HepG2 (cell line): ENCODE measurements around the gene ZNF813. TPM values are rescaled to one million over a fixed set of nuclear protein-coding genes. Genes with fewer than 3 reads are reported as not detected.

Experiments
- ATAC-seq: fragments of 200-7000 bp; cut with Tn5 transposase; 3 replicates; pipeline ENCODE4 v1.9.1; 2020; ENCODE audit warnings: mild to moderate bottlenecking, moderate library complexity
- BruUV-seq: library from RNA; stranded (reverse); fragments of 400-500 nt; replicated peaks from 2 replicates; lab custom pipeline; 2021; lab: Mats Ljungman, UMichigan
- CTCF ChIA-PET: fragments of 300-600 bp; formaldehyde crosslinking; extraction: SDS; loops from one replicate; lab custom pipeline; 2021; ENCODE audit warnings: low total read pairs, inconsistent platforms, low intra/inter-chr PET ratio; lab: Yijun Ruan, JAX
- POLR2A ChIA-PET: fragments of 350-600 bp; sonication (Branson Sonifier 250); formaldehyde crosslinking; loops from one replicate; lab custom pipeline; 2020; ENCODE audit warnings: antibody characterized with exemption, inconsistent platforms; lab: Yijun Ruan, JAX
- DNase-seq: peaks from one replicate; pipeline ENCODE4 v3.0.0-alpha.2; 2015; ENCODE audit warnings: low spot score
- FAIRE-seq: peaks from 3 replicates; lab custom pipeline; 2011; peaks lifted over from hg19 to GRCh38; lab: Jason Lieb, UNC
- H2AFZ ChIP-seq: one replicate; pipeline ENCODE4 v1.6.1; 2011; ENCODE audit warnings: low read length, inconsistent platforms
- H3K27ac ChIP-seq: fragments of 300-600 bp; 3 replicates; pipeline ENCODE4 v1.8.0; 2011; ENCODE audit warnings: mixed run types, mild to moderate bottlenecking, mixed read lengths, low read length, inconsistent platforms; ENCODE audit not compliant: insufficient read depth; ENCODE audit errors: extremely low read length
- H3K27me3 ChIP-seq, 2 experiments: fragments of 200-600 bp in 1 of 2; 2 replicates in 1 of 2; 3 replicates in 1 of 2; pipeline versions ENCODE4 v1.6.0 to v1.8.0; 2011; ENCODE audit warnings: low read length in 2 of 2, mild to moderate bottlenecking in 2 of 2, moderate library complexity in 2 of 2, inconsistent platforms in 1 of 2; ENCODE audit not compliant: insufficient read depth in 2 of 2, control insufficient read depth in 1 of 2
- H3K36me3 ChIP-seq, 2 experiments: fragments of 200-600 bp in 1 of 2; replicated peaks in 1 of 2; 2 replicates in 1 of 2; 3 replicates in 1 of 2; pipeline versions ENCODE4 v1.5.1 to v1.8.0; 2011; ENCODE audit warnings: low read length in 2 of 2, inconsistent platforms in 1 of 2; ENCODE audit not compliant: insufficient read depth in 2 of 2, control insufficient read depth in 1 of 2
- H3K4me1 ChIP-seq: 2 replicates; pipeline ENCODE4 v1.5.1; 2012; ENCODE audit warnings: low read length, inconsistent platforms; ENCODE audit not compliant: insufficient read depth
- H3K4me2 ChIP-seq: 2 replicates; pipeline ENCODE4 v1.6.0; 2011; ENCODE audit warnings: low read depth, low read length, inconsistent platforms
- H3K4me3 ChIP-seq, 3 experiments: fragments of 200-600 bp in 1 of 3; sonication (generic), shearing (Covaris generic) in 1 of 3; replicated peaks in 1 of 3; 2 replicates each; pipeline ENCODE4 v1.5.1; 2011 to 2016; ENCODE audit warnings: low read length in 3 of 3, inconsistent platforms in 2 of 3, low read depth in 2 of 3, mild to moderate bottlenecking in 2 of 3, control low read depth in 1 of 3, mixed read lengths in 1 of 3; ENCODE audit not compliant: insufficient read depth in 1 of 3
- H3K79me2 ChIP-seq: one replicate; pipeline ENCODE4 v1.6.1; 2011; ENCODE audit warnings: low read length, inconsistent platforms; ENCODE audit not compliant: insufficient read depth
- H3K9ac ChIP-seq: 2 replicates; pipeline ENCODE4 v1.6.0; 2011; ENCODE audit warnings: mild to moderate bottlenecking, low read depth, low read length, inconsistent platforms; ENCODE audit not compliant: insufficient read depth
- H3K9me3 ChIP-seq: 2 replicates; pipeline ENCODE4 v1.5.1; 2012; ENCODE audit warnings: mild to moderate bottlenecking, low read length
- H4K20me1 ChIP-seq: 2 replicates; pipeline ENCODE4 v1.6.0; 2011; ENCODE audit warnings: inconsistent platforms, mild to moderate bottlenecking, low read length, moderate library complexity; ENCODE audit not compliant: insufficient read depth
- AGO2 ChIP-seq: fragments of 200-400 bp; formaldehyde crosslinking; optimal IDR thresholded peaks from 2 replicates; pipeline ENCODE3; 2017; ENCODE audit warnings: mild to moderate bottlenecking, low read depth, low read length, moderate library complexity
- EEA1 ChIP-seq: sonication (generic); formaldehyde crosslinking; IDR thresholded peaks from 2 replicates; pipeline ENCODE4 v1.5.1; 2020; ENCODE audit warnings: mild to moderate bottlenecking, missing genetic modification reagents, borderline replicate concordance
- GATAD1 ChIP-seq: IDR thresholded peaks from 2 replicates; pipeline ENCODE4 v1.6.1; 2016; ENCODE audit warnings: missing genetic modification reagents, missing compliant biosample characterization
- GFI1 ChIP-seq: sonication (generic); formaldehyde crosslinking; IDR thresholded peaks from 2 replicates; pipeline ENCODE4 v1.5.0; 2020; ENCODE audit warnings: missing genetic modification reagents, mild to moderate bottlenecking, borderline replicate concordance
- KLF16 ChIP-seq, 2 experiments: sonication (generic) in 1 of 2; formaldehyde crosslinking in 1 of 2; IDR thresholded peaks; 2 replicates each; pipeline versions ENCODE4 v1.6.1 to v1.8.0; 2016 to 2023; ENCODE audit warnings: missing genetic modification reagents in 2 of 2, missing compliant biosample characterization in 1 of 2
- RBFOX2 ChIP-seq: fragments of 200-400 bp; formaldehyde crosslinking; IDR thresholded peaks from 2 replicates; pipeline ENCODE4 v1.6.1; 2017; ENCODE audit warnings: low read depth, mild to moderate bottlenecking, low read length
- RBM39 ChIP-seq: fragments of 200-400 bp; formaldehyde crosslinking; IDR thresholded peaks from one replicate; pipeline ENCODE4 v1.6.1; 2018; ENCODE audit warnings: antibody characterized with exemption, mild to moderate bottlenecking, low read depth, low read length; ENCODE audit not compliant: poor library complexity, severe bottlenecking
- ZNF510 ChIP-seq: sonication (generic); formaldehyde crosslinking; IDR thresholded peaks from 2 replicates; pipeline ENCODE4 v1.4.0; 2020; ENCODE audit warnings: low read depth, mild to moderate bottlenecking, missing genetic modification reagents
- ZNF772 ChIP-seq: sonication (generic); formaldehyde crosslinking; IDR thresholded peaks from 2 replicates; pipeline ENCODE4 v1.5.0; 2020; ENCODE audit warnings: mild to moderate bottlenecking, missing genetic modification reagents
- ZNF776 ChIP-seq: sonication (generic); formaldehyde crosslinking; IDR thresholded peaks from 2 replicates; pipeline ENCODE4 v1.4.0; 2020; ENCODE audit warnings: mild to moderate bottlenecking, missing genetic modification reagents
- WGBS: methylation state at CpG from one replicate; pipeline ENCODE4 v1.1.6; 2017; ENCODE audit warnings: low lambda C conversion rate; 5-methylcytosine and 5-hydroxymethylcytosine counted together
- in situ Hi-C: cut with HindIII; loops from 2 replicates; pipeline ENCODE4 v1.10.0; 2017; ENCODE audit warnings: low pct_unique_long_range_greater_than_20kb; ENCODE audit not compliant: extremely low pct_ligation_motif_present
- intact Hi-C: fragments of 100-400 bp; cut with micrococcal nuclease; formaldehyde crosslinking; loops from one replicate; pipeline ENCODE4 v1.10.0; 2022; ENCODE audit not compliant: unreplicated experiment
- polyA plus RNA-seq, 8 experiments: library from polyadenylated mRNA; depleted of rRNA in 3 of 8; stranded (reverse) in 7 of 8; unstranded in 1 of 8; fragments of >200 nt; fragmentation: Illumina TruSeq in 4 of 8; extraction: Trizol in 4 of 8; gene quantifications; 2 replicates each; pipeline versions ENCODE4 v1.2.1 to v1.2.3, GENCODE V29; 2011 to 2016; ENCODE audit warnings: low read depth in 4 of 8, missing spikeins in 1 of 8, mixed read lengths in 1 of 8; ENCODE audit not compliant: insufficient read depth in 1 of 8
- total RNA-seq, 5 experiments: library from RNA; depleted of rRNA; stranded (reverse); fragments of >200 nt; fragmentation: Illumina TruSeq; extraction: Trizol; gene quantifications; 2 replicates each; pipeline ENCODE4 v1.2.3, GENCODE V29; 2016; ENCODE audit warnings: low read depth in 1 of 5
- TF ChIP-seq, protein P1 (sequence below): sonication (generic); formaldehyde crosslinking; conservative IDR thresholded peaks from 2 replicates; pipeline ENCODE4 v1.8.0; 2022; ENCODE audit warnings: mild to moderate bottlenecking, moderate library complexity, missing genetic modification reagents
- TF ChIP-seq, protein P2 (sequence below): sonication (generic); formaldehyde crosslinking; IDR thresholded peaks from 2 replicates; pipeline ENCODE4 v1.4.0; 2020; ENCODE audit warnings: mild to moderate bottlenecking, missing genetic modification reagents
- TF ChIP-seq, protein P3 (sequence below), 2 experiments: sonication (generic) in 1 of 2; formaldehyde crosslinking in 1 of 2; IDR thresholded peaks; 2 replicates each; pipeline versions ENCODE4 v1.4.0 to v1.6.1; 2018 to 2020; ENCODE audit warnings: missing genetic modification reagents in 2 of 2, borderline replicate concordance in 1 of 2, low read depth in 1 of 2, mild to moderate bottlenecking in 1 of 2, missing biosample characterization in 1 of 2
- TF ChIP-seq, protein P4 (sequence below): sonication (generic); formaldehyde crosslinking; IDR thresholded peaks from 2 replicates; pipeline ENCODE4 v1.9.0; 2022; ENCODE audit warnings: missing genetic modification reagents, mild to moderate bottlenecking, borderline replicate concordance

Gene ZNF813
- total and polyA plus RNA-seq, 2 of the 13 experiments (the other 11 are each of a cell fraction or from before 2014, with no cell fraction given) = 2.1 to 8.9 TPM

DNA sequence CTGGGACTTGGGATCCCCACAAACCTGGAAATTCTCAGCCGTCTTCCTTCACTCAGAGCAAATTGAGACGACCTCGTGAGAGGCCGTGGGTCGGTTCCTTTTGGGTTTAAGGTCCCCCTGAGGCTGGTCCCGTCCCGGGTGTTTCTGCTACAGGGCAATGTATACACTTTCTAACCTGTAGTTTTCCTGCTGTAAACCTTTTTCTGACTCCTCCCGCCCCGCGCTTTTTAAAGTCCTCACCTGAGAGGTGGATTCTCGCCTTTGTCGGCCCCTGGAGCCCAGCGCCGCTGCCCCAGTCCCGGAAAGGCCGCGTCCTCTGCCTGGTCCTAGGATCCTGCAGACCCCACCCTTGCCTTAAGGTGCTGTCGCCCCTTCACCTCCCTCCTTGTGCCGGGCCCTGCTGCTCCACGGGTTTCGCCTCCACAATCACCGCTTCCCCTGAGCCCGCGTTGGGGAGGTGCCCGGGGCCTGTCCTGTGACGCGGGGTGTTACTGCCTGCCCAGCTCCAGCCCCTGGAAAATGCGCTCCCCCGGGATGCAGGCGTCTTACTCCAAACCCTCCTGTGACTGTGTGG, 35.4 kb upstream of the ZNF813 start:
- Histone ChIP-seq H3K4me2 (peak overlapping the region; percentile 92), H4K20me1 (no peaks in the 10 kb centered on the region), H3K4me1 (peaks cover 38% of the 10 kb centered on the region), H3K4me3 (peak overlapping the region; percentile 91 to 96 (median 93)), H3K36me3 (peaks cover 4 to 8% of the 10 kb centered on the region in 2 experiments; a peak in 4 of 5 replicates), H2AFZ (no peak overlapping the region), H3K27ac (peak overlapping the region; percentile 81), H3K9ac (peak overlapping the region; percentile 90), H3K27me3 (no peaks in the 10 kb centered on the region; a peak in 1 of 5 replicates), H3K9me3 (no peaks in the 10 kb centered on the region), H3K79me2 (peaks cover 42% of the 10 kb centered on the region)
- DNase-seq = no peak
- WGBS = under 1% methylated on average over 22 of the region's 30 CpGs
- ATAC-seq = peak; percentile 48
- FAIRE-seq = no peak
- CTCF ChIA-PET = no interaction called here
- POLR2A ChIA-PET = interaction anchor here (1.0 to 1.4 kb wide), 4 partner anchors 72 to 187 kb away, joined by 3 to 6 read pairs (median 4); no protein-coding TSS in a partner anchor
- intact Hi-C loops = no loop called here
- TSS peak; percentile 59 for BruUV-seq
- in situ Hi-C loops = no loop called here
- TF ChIP-seq, protein P1, sequence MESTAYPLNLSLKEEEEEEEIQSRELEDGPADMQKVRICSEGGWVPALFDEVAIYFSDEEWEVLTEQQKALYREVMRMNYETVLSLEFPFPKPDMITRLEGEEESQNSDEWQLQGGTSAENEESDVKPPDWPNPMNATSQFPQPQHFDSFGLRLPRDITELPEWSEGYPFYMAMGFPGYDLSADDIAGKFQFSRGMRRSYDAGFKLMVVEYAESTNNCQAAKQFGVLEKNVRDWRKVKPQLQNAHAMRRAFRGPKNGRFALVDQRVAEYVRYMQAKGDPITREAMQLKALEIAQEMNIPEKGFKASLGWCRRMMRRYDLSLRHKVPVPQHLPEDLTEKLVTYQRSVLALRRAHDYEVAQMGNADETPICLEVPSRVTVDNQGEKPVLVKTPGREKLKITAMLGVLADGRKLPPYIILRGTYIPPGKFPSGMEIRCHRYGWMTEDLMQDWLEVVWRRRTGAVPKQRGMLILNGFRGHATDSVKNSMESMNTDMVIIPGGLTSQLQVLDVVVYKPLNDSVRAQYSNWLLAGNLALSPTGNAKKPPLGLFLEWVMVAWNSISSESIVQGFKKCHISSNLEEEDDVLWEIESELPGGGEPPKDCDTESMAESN (CRISPR knock-in tag) = no peak
- TF ChIP-seq, protein P2, sequence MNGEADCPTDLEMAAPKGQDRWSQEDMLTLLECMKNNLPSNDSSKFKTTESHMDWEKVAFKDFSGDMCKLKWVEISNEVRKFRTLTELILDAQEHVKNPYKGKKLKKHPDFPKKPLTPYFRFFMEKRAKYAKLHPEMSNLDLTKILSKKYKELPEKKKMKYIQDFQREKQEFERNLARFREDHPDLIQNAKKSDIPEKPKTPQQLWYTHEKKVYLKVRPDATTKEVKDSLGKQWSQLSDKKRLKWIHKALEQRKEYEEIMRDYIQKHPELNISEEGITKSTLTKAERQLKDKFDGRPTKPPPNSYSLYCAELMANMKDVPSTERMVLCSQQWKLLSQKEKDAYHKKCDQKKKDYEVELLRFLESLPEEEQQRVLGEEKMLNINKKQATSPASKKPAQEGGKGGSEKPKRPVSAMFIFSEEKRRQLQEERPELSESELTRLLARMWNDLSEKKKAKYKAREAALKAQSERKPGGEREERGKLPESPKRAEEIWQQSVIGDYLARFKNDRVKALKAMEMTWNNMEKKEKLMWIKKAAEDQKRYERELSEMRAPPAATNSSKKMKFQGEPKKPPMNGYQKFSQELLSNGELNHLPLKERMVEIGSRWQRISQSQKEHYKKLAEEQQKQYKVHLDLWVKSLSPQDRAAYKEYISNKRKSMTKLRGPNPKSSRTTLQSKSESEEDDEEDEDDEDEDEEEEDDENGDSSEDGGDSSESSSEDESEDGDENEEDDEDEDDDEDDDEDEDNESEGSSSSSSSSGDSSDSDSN = peak; percentile 15; the same call in 1 of the 2 replicates
- TF ChIP-seq ZNF510 (CRISPR knock-in tag) = 0 out of 2 replicates have a peak, but pooled peaks have one; percentile 14
- TF ChIP-seq, protein P3, sequence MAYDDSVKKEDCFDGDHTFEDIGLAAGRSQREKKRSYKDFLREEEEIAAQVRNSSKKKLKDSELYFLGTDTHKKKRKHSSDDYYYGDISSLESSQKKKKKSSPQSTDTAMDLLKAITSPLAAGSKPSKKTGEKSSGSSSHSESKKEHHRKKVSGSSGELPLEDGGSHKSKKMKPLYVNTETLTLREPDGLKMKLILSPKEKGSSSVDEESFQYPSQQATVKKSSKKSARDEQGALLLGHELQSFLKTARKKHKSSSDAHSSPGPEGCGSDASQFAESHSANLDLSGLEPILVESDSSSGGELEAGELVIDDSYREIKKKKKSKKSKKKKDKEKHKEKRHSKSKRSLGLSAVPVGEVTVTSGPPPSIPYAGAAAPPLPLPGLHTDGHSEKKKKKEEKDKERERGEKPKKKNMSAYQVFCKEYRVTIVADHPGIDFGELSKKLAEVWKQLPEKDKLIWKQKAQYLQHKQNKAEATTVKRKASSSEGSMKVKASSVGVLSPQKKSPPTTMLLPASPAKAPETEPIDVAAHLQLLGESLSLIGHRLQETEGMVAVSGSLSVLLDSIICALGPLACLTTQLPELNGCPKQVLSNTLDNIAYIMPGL (CRISPR knock-in tag; IDR thresholded peaks at IDR 0.05; ENCODE audit: borderline replicate concordance in 1 of 2, low read depth in 1 of 2) = 0 out of 4 replicates have a peak, but pooled peaks of 1 of the 2 experiments have one; percentile 12
- 0 out of 2 replicates have a peak, but pooled peaks have one; percentile 51 for TF ChIP-seq GFI1 (CRISPR knock-in tag)
- TF ChIP-seq, protein P4, sequence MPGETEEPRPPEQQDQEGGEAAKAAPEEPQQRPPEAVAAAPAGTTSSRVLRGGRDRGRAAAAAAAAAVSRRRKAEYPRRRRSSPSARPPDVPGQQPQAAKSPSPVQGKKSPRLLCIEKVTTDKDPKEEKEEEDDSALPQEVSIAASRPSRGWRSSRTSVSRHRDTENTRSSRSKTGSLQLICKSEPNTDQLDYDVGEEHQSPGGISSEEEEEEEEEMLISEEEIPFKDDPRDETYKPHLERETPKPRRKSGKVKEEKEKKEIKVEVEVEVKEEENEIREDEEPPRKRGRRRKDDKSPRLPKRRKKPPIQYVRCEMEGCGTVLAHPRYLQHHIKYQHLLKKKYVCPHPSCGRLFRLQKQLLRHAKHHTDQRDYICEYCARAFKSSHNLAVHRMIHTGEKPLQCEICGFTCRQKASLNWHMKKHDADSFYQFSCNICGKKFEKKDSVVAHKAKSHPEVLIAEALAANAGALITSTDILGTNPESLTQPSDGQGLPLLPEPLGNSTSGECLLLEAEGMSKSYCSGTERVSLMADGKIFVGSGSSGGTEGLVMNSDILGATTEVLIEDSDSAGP (CRISPR knock-in tag) = 0 out of 2 replicates have a peak, but pooled peaks have one; percentile 24
- TF ChIP-seq RBM39 = peak; percentile 16
- TF ChIP-seq ZNF772 (CRISPR knock-in tag) = 0 out of 2 replicates have a peak, but pooled peaks have one; percentile 29
- TF ChIP-seq EEA1 (CRISPR knock-in tag) = no peak
- TF ChIP-seq RBFOX2 = peak; percentile 9; the same call in 1 of the 2 replicates
- 0 out of 4 replicates have a peak, but pooled peaks of 1 of the 2 experiments have one; percentile 3 for TF ChIP-seq KLF16 (CRISPR knock-in tag; IDR thresholded peaks at IDR 0.05)
- peak; percentile 25 for TF ChIP-seq AGO2
- TF ChIP-seq ZNF776 (CRISPR knock-in tag) = 0 out of 2 replicates have a peak, but pooled peaks have one; percentile 0
- TF ChIP-seq GATAD1 = 0 out of 2 replicates have a peak, but pooled peaks have one; percentile 1
